NCI-H82 treated with DMSO at 0.1 percent for 48 hours (cell line): ENCODE measurements around the gene LIMCH1.
"Not testable (repeated sequence)": the region's sequence is repeated elsewhere in the genome, so short reads cannot be mapped to it uniquely, and the experiment has no call there.

Experiments
- DNase-seq: peaks from one replicate; lab custom pipeline; 2025; ENCODE audit not compliant: unreplicated experiment; lab: John Stamatoyannopoulos, UW

The LIMCH1 gene

DNA sequence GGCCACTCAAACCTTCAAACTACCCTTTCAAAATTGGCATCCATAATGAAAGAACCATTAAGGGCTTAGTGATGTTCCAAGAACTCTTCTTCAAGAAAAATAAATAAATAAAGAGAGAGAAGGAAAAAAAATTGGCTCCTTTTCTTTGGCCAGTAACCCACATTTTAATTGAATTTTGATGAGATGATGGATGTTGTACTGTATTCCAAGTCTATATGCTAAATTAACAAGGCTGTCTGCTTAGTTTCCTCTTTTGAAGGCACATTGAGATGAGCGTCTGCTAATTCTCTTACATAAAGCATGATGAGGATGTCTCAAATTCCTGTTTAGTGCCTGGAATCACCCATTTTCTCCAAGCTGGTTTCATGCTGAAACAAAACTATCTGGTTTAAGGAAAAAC, 177.2 kb downstream of the LIMCH1 start:
- DNase-seq = no peak

DNA sequence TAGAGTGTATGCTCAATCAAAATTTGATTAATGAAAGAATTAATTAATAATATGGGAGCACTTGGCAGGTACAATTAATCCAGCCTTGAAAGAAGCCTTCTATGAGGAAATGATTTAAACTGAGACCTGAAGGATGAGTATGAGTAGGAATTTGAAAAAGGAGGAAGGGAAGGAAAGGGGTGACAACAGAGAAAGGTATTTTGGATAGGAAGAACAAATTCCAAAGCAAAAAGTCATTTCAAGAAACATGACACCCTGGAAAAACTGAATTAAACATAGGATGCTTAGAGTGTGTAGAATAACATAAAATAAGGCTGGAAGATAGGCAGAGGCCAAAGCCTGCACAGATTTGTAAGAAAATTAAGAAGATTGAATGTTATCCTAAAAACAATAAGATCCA, 180.9 kb downstream of the LIMCH1 start:
- DNase-seq = no peak

DNA sequence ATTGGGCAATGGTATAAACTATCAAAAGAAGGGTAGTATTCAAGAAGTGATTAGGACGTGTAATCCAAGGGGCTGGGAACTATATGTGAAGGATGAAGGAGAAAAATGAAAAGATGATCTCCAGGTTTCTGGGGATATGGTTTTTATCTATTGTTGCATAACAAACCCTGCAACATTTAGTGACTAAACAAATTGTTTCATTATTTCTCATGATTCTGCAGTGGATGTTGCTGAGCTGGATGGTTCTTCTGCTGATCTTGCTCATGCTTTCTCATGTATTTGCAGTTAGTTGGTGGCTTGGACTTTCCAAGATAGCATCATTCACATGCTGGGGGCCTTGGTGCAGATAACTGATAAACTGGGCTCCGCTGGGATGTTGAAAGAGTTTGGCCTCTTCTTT, 181.5 kb downstream of the LIMCH1 start:
- DNase-seq = no peak

DNA sequence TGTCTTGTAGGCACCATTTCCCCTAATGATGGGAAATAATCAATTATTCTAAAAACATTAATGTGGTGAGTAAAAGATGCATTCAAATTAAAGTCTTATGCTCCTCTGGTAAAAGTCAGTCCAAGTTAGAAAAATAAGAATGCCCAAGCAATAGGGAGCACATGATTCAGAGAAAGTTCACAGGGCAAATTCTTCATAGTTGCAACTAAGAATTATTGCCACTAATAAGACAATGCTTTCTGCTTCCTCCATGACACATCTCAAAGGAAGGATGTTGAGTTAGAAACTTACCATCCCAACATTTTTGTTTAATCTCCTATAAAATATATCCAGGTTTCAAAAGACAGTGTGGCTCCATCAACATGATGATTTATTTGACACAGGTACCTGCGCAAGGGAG, 184.2 kb downstream of the LIMCH1 start:
- no peak for DNase-seq

DNA sequence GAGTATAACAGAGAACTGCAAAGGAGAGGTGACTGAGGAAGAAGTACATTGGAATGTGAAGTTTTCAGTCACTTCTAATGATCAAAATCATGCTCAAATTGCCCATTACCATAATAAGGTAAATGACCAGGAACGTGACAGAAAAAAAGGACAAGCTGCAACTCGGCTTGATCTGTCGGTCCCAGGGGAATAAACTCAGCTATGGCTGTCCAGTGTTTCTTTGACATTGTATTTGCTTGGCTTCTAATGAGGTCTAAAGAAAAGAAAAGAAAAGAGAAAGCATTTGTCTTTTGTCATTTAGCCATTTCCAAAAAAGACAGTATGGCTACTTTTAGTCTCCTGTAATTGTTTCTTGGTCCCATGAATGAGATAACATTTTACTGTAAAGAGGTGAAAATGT, 185.3 kb downstream of the LIMCH1 start:
- DNase-seq = no peak

DNA sequence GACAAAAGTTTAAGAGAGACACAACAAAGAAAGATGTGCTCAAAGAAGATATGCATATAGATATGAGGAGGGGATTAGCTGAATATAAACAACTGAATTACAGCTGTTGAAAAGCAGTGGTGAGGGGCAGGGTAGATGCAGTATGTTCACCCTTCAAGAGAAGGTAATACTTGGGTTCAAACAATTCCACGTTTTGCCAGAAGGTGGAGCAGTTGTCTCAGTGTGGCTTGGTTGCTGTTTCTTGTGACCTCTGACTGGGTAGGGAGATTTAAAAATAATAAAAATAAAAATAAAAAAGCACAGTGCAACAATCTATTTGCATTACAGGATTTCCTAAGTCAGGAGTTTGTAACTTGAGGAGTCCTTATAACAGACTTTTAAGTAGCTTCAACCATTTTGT, 187.3 kb downstream of the LIMCH1 start:
- no peak for DNase-seq

DNA sequence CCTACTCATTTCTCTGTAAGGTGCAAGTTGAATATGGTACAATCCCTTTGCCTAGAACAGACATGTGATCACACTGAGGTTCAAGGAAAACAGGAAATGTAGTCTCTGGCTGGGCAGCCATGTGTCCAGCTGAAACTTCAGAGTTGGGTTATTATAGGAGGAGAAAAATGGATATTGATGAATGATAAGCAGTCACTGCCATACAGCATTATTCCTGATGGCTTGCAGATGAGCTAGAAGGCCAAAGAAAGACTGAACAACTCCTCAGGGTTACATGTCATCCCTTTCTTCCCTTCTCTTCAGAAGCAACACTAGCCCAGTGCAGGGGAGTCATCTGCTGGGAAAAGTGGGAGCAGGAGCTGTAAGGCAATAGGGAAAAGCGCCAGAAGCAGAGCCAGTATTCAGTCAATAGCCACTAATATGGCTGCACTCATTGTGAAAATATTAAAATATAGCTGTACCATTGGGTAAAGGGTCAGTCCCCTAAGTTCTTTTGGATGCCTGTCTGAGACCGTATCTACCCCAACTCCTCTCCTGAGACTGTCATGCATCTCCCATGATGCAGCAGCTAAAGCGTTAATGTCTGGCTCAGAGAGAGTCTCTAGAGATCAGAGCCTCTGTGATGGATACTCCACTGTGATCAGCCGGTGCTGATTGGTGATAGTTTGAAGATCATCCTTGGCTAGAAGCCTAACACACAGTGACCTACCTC, 190.1 kb downstream of the LIMCH1 start:
- DNase-seq = no peak

DNA sequence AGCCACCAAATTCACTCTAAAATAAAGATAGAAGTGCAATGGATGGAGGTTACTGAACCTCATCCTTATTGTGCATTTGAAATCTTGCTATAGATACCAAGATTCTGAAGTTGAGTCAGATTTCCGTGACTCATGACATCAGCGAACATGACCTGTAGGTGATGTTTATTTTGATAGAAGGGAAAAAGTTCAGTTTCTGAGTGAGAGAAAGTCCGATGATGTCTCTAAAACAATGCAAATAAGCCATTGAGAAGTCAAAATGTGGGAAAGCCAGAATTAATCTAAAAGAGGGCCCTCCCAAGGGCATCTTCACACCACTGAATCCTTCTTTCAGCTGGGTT, 190.6 kb downstream of the LIMCH1 start:
- DNase-seq = no peak

DNA sequence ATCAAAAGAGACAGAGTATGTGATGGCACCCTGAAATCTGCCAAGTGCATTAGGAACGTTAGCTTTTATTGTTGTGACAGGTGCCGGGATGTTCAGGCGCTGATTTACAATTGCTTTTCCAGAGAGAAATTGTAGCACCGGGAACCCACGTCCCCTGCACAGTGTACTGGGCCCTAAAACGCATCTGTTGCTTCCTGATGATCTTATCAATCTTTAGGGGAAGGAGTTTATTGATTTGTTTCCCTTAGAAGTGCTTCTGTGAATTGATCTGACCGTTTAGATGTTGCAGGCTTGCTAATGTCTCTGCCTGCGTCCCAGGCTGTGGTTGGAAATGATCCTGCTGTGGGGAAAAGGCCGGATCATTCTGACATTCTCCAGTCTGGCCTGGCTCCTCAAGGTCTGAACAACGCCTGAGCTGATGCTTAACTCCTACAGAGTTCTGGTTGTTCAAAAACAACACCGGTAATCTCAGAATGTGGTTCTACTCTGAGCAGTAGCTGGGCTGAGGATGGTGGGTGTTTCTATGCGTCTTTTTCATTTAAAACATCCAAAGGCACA, 193.7 kb downstream of the LIMCH1 start:
- DNase-seq = no peak

DNA sequence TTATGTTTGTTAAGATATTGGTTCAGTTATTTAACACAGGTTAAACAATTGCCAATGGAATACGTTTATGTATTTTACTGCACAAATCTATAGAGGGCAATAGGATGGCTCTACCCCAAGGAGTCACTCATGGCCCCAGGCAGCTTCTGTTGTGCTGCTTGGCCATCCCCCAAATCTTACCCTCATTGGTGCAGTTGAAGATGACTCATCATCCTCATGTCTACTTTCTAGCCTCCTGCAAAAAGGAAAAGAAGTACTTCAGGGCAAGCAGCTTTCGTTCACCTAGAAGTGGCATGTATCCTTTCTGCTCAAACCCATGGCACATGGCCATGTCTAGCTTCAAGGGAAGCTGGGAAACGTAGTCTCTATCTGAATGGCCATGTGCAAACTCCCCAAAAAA, 196.4 kb downstream of the LIMCH1 start:
- no peak for DNase-seq

DNA sequence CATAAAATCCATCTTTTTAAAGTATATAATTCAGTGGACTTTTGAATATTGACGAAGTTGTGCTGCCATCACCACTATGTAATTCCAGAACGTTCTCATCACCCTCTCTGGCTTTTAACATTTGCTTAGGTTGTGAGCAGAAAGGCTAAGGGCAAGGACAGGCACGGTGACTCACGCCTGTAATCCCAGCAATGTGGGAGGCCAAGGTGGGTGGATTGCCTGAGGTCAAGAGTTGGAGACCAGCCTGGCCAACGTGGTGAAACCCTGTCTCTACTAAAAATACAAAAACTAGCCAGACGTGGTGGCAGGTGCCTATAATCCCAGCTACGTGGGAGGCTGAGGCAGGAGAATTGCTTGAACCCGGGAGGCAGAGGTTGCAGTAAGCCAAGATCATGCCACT, 199.5 kb downstream of the LIMCH1 start:
- DNase-seq = not testable (repeated sequence)

DNA sequence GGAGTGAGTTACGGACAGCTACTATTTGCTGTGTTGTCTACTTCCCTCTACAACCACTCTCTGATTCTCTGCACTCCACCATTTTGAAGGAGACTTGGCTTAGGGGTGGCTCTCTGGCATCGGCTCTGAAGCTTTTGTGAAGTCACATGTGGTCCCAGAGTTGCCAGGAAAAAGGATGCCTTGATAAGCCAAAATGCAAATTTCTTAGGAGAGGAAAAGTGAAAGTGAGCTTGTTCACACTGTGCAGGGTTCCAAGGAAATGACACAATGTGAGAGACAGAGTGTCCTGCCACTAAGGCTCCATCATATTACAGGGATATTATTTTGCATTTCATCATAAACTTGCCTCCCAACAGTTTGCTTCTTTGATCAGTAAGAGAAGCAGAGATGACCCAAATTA, 203.4 kb downstream of the LIMCH1 start:
- DNase-seq = no peak

DNA sequence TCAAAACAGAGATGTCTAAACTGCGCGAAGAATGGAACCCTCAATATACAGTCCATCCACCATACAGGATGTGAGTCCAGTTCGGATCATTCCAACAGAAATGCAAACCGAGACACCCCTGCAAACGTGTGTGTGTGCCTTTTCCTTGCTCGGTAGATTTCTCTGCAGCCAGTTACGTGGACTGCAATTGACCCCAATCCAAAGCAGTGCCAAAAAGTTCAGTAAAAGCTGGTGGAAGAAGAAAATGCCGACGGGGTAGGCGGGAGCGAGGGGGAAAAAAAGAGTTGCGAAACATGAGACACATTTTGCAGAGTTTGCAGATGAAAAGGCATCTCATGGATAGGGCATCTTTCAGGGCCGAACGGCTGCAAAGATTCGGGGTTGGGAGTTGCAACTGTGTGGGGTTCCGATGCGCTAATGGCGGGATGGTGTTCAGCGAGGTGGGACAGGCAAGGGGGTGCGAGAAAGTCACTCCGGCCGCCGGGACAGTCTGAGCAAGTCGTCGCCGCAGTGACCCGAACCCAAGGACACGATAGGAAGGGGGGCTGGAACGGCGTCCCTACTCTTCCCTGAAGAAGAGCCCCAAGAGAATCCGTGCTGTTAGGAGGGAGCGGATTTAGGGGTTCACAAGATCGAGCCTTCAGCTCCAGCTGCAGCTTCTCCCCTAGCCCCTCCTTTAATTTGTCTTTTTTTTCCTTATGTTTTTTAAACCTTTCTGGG, 206.8 kb downstream of the LIMCH1 start:
- DNase-seq = no peak

DNA sequence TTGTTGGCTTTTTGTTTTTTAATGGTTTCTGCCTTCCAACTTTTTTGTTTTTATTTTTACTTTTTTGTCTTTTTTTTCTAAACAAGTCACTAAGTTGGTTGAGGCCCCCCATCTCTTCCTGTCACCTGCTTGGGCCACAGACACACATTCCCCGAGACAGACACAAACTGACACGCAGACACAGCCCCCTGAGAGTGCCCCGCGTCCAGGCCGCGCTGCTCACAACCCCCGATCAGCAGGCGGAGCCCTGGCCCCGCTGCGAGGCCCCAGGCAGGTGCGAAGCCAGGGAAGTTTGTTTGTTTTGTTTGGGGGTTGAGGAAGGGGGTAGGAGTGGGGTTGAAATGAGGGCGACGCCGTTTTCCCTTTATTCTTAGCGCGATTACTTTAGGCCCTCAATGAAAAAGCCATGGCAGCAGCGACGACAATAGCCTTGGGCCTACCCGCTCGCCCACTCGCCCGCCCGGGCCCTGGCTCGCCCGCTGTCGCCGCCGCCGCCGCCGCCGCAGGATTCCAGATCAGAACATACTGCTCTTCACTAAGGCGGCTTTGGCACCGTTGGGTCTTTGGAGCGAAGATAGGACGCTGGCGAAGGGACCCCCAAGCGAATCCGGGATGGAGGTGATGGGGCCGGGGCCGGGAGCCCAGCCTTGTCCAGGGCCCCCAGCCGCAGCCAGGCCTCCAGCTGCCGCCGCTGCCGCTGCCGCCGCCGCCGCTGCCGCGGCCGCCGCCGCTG, 207.5 kb downstream of the LIMCH1 start:
- DNase-seq = no peak

DNA sequence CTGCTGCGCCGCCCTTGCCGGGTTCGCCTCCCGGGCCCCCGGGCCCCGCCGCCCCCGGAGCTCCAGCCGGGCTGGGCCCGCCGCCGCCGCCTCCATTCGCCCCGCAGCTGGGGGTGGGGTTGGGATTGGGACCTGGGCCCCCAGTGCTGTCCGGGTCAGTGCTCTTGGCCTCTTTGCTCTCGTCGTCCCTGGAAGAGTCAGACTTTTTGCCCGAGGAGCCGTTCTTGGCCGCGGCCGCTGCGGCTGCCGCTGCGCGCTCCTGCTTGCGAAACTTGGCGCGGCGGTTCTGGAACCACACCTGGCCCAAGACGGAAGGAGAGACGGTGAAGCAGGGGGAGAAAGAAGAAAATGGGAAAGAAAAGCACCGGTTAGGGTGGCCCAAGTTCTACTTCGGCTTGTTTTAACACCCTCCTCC, 208.1 kb downstream of the LIMCH1 start:
- no peak for DNase-seq

DNA sequence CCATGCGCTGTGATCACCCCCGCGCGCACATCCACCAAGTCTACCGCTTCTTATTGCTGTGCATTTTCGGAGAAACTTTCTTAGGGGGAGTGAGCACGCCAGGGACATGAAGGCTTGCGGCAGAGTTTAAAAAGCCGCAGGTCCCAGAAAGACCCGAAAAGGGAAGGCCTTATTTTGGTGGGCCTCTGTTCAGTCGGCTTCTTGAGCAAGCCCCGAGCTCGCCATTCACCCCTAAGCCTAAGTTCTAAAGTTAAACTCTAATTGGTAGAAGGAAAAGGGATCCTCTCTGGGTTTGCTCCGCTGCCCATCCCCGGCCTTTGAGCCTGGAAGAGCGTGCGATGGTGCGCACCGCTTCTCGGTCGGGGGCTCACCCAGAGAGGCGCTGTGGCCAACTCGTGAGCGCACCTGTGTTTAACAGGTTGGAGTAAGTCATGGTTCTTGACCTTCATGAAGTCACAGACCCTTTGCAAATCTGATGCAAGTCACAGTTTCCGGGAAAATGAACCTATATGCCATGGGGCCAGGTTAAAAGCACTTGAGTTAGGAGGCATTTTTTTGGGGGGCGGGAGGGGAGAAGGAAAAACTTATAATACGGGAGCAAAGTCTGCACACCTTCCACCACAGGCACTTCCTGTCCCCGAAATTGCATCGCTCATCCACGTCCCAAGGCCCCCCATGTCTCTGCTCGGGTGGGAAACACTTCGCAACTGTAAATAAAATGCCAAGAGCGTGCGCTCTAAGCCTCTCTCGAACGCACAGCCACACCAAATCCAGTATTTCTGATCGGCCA, 208.7 kb downstream of the LIMCH1 start:
- no peak for DNase-seq

DNA sequence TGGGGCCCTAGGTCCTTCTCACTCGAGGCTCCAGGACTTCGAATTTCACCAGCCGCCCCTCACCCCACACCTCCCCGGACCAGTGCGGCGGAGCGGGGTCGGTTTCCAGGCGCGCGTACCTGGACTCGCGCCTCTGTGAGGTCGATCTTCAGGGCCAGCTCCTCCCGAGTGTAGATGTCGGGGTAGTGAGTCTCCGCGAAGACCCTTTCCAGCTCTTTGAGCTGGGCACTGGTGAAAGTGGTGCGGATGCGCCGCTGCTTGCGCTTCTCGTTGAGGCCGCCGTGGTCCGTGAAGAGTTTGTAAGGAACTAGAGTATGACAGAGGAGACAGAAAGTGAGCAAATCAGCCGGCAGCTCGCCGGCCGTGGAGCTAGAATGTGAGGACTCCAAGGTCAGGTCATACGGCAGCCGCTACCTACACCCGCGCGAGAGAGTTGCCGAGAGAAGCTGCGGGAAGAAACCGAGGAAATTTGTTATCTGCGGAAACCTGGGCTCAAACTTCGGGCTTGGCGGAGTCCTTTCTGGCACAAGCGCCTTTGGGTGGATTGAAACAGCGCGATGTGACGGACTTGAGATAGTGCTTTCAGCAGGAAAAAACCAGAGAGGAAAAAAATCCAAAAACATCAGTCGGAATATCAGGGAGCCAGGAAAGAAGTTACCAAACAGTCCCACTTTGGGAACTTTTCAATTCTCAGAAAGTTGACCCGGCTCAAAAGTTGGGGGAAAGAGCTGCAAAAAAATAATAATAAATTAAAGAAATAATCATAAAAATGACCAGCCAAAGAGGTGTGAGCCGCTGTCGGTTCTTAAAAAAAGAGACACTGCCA, 209.5 kb downstream of the LIMCH1 start:
- no peak for DNase-seq

DNA sequence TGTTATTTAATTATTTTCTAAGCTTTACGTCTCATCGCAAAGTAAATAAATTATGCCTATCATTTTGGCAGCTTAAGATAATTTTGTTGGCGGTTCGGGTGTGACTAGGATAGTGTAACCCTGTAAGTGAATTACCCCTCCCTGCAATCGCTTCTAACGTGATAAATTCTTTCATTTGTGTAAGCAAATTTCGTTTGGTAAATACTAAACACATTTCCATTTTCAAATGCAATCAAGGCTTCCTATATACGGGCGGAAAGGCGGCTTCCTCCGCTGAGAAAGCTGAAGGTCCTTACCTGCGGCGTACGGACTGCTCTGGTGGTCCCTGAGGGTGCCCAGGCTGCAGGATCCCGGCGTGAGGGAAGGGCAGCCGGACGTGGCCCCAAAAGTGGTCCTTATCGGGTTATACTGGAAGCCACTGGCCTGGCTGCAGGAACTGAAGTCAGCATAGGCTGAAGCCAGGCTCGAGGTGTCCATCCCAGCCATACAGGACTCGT, 210.2 kb downstream of the LIMCH1 start:
- DNase-seq = peak; percentile 54

DNA sequence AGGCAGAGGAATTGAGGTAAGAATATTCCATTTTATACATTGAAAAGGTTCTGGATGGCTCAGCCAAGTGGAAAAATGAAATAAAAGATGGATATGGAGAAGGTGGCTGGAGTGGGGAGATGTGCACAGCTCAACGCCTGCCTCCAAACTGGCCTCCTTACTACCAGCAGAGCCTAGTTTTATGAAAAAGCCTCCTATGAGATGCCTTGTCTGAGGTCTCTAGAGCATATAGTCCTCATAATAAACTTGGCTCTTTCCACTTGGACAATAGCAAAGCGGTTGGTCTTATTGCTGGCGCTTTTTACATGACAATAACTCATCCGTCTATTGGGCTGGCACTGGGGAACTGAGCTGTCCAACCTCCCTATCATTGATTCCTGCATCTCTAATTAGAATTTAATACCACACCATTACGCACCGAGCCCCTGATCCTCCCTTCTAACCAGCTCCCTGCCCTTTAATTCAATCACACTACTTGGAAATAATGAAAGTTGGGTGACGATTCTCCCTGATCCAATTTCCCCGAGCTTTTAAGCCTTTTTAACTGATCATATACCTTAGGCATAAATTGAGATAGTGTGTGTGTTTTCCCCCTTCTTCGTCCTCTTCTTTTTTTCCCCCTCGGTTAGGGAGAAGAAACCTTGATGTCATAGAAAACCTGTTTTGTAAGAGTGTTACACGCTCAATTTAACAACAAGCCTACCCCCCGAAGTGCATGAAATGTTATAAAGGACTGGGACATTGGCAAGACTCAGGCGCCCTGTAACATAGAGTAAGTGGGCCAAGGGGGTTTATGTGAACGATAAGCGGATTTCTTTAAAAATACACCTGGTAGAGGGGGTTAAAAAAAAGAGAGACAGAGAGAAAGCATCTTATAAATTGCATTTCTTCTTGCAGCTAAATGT, 210.9 kb downstream of the LIMCH1 start, which contains the start of gene PHOX2B:
PHOX2B (minus strand) TSS at position 155 of the 905 bp plus-strand sequence; CDS start at position 40, 115 bp downstream.
- peak; percentile 99 for DNase-seq
